GM03348 (cell line): ENCODE data around the gene IQCN.

Experiments used
- DNase-seq: peaks from one replicate; pipeline ENCODE4 v3.0.0; 2012; ENCODE audit warnings: low spot score

Gene IQCN

DNA sequence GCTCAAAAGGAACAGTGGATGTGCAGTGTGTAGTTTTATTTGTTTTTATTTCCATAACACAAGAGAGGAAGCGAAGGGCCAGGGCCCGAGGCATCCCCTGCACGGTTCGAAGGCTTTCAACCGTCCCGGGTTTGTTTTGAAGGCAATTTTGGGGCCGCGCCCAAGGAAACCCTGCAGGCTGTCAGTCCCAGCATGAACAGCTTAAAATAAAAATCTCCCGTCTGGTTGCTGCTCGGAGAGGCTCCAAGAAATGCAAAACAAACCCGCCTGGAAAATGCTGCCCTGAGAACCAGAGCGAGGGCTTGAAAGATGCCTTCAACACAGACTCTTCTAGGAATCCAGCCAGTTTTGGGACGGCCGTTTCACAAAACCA, 32.6 kb upstream of the IQCN start:
- DNase-seq = no peak

- no peak for DNase-seq
Measured at GRCh38 chr19:18306209-18306887, 32.1 kb upstream of the IQCN start.

DNA sequence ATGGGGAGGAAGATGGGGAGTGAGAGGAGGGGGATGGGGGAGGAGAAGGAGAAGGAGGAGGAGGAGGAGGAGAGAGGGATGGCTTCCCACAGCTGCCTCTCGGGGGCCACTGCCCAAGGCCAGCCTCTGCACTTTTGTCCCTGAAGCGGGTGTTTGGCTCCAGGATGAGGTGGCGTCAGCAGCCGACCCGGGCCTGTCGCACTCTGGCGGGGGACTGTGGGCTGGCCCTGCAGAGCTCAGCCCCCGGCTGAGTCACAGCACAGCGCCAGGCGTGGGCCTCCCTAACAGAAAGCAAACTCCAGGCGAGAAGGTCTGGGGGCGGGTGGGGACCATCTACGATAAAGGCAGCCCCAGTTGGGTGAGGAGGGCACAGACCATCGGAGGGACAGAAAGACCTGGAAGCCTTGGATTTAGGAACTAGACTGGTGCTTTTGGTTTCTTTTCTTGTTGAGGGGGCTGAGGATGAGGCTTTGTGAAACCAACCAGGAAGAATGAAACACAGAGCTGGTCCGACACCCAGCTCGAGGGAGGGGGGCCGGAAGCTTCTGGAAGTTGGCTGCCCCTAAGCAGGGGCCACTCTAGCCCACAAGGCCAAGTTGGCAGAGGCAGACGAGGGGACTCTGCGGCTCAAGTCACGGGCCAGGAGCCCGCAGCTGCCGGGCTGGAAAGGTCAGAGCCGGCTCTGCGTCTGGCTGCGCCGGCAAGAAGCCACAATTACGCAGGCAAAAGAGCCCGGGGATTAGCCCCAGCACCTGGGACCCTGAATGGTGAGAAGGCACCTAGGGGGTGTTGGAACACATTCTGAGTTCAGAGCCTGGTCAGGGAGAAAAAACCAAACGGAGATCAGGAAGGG, 30.4 kb upstream of the IQCN start:
- DNase-seq = peak; percentile 87

DNA sequence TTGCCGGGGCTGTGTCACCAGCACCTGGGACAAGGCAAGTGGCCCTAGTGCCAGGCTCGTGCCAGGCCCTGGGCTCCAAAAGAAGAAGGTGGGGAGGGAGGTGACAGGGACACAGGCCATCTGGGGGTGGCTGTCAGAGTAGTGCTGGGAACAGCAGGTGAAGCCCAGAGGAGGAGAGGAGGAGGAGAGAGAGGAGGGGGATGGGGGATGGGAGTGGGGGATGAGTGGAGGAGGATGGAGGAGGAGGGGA, 29.9 kb upstream of the IQCN start:
- no peak for DNase-seq

DNA sequence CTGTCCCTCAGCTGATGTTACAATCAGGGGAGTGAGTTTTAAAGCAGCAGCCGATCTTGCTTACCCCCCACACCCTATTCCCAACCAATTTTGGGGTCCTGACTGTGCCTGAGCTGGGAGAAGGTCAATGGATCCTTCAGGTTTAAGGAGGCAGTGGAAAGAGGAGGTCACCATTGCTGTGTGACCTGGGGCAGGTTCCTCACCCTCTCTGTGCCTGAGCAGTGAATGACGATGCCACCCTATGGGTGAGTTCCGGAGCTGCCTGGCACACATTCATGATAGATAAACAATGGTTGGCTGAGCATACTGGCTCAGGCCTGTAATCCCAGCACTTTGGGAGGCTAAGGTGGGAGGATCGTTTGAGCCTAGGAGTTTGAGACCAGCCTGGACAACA, 27.5 kb upstream of the IQCN start:
- DNase-seq = no peak

DNA sequence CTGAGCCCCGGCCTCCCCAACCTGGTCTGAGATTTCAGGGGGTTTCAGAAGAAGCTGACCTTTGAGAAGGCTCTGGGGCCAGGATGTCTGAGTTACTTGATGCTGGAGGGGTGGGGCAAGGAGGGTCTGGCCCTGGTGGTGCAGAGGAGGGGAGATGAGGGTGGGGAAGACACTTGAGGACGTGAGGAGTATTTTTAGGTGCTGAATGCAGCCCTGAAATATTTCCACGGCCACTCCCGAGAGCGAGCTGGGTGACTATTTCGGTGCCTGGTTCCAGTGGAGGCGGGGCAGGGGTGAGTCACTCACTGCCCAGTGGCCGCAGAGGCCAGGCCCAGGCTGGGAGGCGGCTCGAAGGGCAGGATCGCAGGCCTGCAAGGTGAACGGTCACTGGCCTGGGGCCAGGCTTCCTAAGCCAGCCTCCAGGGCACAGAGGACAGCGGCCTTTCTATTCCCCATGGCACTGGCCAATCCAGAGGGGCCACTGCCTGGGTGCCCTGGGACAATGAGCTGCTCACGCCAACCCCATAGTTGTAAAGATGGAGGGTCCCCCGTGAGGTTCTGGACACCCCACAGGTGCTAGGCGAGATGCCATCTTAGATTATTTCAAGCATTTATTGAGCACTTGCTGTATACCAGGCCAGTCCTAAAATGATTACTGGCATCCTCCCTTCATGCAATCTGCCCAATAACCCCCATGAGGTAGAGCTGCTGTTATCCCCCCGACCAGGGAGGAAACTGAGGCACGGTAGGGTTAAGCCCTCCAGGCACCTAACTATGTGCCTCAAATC, 26.9 kb upstream of the IQCN start:
- DNase-seq = peak; percentile 85

- no peak for DNase-seq
Measured at GRCh38 chr19:18299654-18300053, 25.4 kb upstream of the IQCN start.

GRCh38 chr19:18298601-18299000, 24.3 kb upstream of the IQCN start:
- no peak for DNase-seq

DNA sequence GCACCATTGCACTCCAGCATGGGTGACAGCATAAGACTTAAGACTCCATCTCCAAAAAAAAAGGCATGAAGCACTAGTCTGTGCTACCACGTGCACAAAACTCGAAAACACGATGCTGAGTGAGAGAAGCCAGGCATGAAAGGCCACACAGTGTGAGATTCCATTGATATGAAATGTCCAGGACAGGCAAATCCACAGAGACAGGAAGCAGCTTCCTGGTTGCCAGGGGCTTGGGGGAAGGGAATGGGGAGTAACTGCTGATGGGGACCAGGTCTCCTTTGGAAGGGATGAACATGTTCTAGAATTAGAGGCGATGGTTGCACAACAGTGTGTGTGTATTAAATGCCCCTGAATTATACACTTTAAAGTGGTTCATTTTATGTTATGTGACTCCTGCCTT, 23.1 kb upstream of the IQCN start:
- no peak for DNase-seq

DNA sequence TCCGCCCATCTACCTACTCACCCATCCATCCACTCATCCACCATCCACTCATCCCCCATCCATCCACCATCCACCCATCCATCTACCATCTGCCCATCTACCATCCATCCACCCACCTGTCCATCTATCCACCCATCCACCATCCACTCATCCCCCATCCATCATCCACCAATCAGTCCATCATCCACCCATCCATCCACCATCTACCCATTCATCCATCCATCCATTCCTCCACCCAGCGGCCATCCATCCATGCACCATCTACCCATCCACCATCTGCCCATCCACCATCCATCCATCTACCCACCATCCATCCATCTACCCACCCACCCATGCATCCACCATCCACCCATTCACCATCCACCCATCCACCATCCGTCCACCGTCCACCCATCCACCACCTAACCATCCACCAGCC, 20.8 kb upstream of the IQCN start:
- no peak for DNase-seq

DNA sequence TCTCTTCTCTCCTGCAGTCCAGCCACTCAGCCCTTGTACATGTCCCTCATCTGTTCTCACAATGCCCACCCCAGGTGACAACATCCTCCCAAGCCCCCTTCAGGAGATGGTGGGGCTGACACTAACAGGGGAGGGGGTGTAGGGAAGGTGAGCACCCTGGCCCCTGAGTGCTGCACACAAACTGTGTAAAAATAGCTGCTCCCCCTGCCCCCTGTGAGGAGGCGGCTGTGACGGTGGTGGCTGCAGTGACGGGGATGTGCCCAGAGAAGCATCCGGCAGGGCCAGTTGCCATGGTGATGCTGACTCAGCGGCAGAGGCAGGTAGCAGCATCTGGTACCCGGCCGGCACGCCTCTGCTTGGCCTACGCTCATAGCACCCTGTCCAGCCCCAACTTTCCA, 20.2 kb upstream of the IQCN start:
- no peak for DNase-seq

GRCh38 chr19:18293642-18294466, 19.6 kb upstream of the IQCN start:
- no peak for DNase-seq

DNA sequence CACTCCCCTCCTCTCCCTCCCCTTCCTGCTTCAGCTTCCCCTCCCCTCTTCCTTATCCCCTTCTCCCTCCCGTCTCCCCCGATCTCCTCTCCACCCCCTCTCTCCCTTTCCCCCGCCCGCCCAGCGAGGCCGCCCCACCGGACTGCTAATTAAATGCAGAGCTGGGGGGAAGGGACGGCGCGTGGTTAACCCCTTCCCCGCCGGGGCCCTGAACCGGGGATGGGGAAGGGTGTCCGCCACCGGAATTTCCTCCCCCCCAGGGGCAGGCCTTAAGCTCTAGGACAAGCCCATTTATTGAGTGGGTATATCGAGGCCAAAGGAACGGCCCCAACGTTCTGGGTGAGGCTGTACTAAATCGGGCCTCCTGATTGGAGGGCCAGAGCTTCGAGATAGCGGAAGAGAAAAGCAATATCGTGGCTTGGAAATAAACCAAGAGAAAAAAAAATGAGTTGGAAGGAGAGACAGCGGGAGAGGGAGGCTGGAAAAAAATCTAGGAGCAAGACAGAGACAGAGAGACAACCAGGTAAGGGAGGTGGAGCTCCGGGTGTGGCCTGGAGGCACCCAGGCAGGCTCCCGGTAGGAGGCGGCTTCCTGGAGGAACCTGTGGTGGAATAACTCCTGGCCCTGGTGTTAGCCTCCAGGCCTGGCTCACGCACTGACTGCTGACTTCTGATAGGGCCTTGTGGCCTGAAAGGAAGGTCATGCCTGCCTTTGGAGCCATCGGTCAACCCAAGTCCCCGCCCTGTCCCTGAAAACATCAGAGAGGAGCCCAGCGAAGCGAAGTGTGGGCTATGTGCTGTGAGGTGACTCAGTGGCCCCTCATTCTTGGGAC, 18.8 kb upstream of the IQCN start:
- peak; percentile 79 for DNase-seq

DNA sequence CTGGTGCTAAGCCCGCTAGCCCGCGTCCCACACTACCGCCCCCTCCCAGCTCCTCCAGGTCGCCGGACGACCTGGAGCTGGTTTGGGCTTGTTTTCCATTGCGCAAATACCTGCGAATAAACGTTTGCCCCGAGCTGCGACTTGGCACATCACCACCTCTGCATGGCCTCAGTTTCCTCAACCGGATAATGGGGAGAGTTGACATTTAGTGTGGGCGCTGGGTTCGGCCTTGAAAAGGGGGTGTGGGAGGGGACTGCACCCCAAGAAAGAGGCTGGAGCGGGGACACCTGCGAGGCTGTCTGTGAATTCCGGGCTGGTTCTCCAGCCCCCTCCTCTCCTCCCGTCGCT, 18.2 kb upstream of the IQCN start:
- no peak for DNase-seq

GRCh38 chr19:18291590-18292461, 17.6 kb upstream of the IQCN start:
- peak; percentile 85 for DNase-seq

- DNase-seq = no peak
Measured at GRCh38 chr19:18291019-18291524, 16.8 kb upstream of the IQCN start.

- no peak for DNase-seq
Measured at GRCh38 chr19:18290302-18291018, 16.2 kb upstream of the IQCN start.

DNA sequence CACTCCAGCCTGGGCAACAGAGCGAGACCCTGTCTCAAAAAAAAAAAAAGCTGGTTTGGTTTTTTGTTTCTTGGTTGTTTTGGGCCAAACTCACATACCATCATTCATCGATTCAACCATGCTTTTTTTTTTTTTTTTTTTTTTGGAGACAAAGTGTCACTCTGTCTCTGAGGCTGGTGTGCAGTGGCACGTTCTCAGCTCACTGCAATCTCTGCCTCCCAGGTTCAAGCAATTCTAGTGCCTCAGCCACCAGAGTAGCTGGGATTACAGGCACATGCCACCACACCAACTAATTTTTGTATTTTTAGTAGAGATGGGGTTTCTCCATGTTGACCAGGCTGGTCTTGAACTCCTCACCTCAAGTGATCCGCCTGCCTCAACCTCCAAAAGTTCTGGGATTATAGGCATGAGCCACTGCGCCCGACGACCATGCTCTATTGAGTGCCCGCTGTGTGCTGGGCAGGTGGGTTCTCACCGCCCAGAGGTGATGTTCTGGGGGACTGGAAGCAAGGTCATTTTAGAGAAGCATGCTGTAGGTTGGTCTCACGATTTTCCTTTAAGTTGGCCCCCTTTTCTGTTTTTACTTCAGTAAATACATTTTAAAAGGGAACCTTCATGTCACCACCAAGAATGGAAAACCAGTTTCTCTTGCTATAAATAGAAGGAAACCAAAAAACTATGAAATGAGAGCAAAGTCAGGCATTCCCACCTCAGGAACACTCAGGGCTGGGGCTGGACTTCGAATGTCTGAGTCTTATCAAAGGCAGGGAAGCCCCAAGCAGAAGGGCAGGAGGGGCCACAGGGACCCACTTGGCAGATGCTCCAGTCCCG, 15.4 kb upstream of the IQCN start:
- no peak for DNase-seq
